ENCODE measurements around the gene MON1A.

DNA sequence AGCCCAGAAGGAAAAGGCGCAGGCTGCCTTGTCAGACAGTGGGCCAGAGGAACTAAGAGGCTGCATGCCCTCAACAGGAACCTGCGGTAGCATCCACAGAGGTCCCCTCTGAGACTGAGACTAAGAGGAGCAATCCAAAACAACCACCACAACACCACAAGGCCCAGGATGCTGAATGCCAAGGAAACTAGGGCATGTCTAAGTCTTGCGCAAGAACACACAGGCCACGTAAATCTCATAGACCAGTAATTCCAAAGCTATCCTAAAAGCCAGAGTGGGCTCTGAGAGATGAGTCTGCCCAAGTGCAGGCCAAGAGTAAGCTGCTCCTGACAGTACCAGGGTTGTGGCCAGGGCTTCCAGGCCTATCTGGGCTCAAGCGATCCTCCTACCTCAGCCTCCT, 12.9 kb downstream of the MON1A start:
- TF ChIP-seq ISL1 (CRISPR knock-in tag; IDR thresholded peaks at IDR 0.05) (no peak), ZFP30 (CRISPR knock-in tag; IDR thresholded peaks at IDR 0.05) (no peak), ZNF70 (CRISPR knock-in tag; IDR thresholded peaks at IDR 0.05) (no peak), OSR1 (CRISPR knock-in tag; IDR thresholded peaks at IDR 0.05) (no peak), ZFP3 (CRISPR knock-in tag; IDR thresholded peaks at IDR 0.05) (no peak), RARB (CRISPR knock-in tag; IDR thresholded peaks at IDR 0.05) (no peak), PPARA (CRISPR knock-in tag; IDR thresholded peaks at IDR 0.05; ENCODE audit: borderline replicate concordance) (no peak), BACH2 (CRISPR knock-in tag; IDR thresholded peaks at IDR 0.05; ENCODE audit: borderline replicate concordance) (no peak), ZC3H10 (CRISPR knock-in tag; IDR thresholded peaks at IDR 0.05) (no peak)
- TF ChIP-seq, protein P1, sequence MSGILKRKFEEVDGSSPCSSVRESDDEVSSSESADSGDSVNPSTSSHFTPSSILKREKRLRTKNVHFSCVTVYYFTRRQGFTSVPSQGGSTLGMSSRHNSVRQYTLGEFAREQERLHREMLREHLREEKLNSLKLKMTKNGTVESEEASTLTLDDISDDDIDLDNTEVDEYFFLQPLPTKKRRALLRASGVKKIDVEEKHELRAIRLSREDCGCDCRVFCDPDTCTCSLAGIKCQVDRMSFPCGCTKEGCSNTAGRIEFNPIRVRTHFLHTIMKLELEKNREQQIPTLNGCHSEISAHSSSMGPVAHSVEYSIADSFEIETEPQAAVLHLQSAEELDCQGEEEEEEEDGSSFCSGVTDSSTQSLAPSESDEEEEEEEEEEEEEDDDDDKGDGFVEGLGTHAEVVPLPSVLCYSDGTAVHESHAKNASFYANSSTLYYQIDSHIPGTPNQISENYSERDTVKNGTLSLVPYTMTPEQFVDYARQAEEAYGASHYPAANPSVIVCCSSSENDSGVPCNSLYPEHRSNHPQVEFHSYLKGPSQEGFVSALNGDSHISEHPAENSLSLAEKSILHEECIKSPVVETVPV (CRISPR knock-in tag; IDR thresholded peaks at IDR 0.05): no peak
- TF ChIP-seq, protein P2, sequence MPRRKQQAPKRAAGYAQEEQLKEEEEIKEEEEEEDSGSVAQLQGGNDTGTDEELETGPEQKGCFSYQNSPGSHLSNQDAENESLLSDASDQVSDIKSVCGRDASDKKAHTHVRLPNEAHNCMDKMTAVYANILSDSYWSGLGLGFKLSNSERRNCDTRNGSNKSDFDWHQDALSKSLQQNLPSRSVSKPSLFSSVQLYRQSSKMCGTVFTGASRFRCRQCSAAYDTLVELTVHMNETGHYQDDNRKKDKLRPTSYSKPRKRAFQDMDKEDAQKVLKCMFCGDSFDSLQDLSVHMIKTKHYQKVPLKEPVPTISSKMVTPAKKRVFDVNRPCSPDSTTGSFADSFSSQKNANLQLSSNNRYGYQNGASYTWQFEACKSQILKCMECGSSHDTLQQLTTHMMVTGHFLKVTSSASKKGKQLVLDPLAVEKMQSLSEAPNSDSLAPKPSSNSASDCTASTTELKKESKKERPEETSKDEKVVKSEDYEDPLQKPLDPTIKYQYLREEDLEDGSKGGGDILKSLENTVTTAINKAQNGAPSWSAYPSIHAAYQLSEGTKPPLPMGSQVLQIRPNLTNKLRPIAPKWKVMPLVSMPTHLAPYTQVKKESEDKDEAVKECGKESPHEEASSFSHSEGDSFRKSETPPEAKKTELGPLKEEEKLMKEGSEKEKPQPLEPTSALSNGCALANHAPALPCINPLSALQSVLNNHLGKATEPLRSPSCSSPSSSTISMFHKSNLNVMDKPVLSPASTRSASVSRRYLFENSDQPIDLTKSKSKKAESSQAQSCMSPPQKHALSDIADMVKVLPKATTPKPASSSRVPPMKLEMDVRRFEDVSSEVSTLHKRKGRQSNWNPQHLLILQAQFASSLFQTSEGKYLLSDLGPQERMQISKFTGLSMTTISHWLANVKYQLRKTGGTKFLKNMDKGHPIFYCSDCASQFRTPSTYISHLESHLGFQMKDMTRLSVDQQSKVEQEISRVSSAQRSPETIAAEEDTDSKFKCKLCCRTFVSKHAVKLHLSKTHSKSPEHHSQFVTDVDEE (CRISPR knock-in tag; IDR thresholded peaks at IDR 0.05): no peak
- TF ChIP-seq, protein P3, sequence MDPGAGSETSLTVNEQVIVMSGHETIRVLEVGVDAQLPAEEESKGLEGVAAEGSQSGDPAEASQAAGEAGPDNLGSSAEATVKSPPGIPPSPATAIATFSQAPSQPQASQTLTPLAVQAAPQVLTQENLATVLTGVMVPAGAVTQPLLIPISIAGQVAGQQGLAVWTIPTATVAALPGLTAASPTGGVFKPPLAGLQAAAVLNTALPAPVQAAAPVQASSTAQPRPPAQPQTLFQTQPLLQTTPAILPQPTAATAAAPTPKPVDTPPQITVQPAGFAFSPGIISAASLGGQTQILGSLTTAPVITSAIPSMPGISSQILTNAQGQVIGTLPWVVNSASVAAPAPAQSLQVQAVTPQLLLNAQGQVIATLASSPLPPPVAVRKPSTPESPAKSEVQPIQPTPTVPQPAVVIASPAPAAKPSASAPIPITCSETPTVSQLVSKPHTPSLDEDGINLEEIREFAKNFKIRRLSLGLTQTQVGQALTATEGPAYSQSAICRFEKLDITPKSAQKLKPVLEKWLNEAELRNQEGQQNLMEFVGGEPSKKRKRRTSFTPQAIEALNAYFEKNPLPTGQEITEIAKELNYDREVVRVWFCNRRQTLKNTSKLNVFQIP (CRISPR knock-in tag; IDR thresholded peaks at IDR 0.05; ENCODE audit: borderline replicate concordance, low read depth): no peak
- TF ChIP-seq, protein P4, sequence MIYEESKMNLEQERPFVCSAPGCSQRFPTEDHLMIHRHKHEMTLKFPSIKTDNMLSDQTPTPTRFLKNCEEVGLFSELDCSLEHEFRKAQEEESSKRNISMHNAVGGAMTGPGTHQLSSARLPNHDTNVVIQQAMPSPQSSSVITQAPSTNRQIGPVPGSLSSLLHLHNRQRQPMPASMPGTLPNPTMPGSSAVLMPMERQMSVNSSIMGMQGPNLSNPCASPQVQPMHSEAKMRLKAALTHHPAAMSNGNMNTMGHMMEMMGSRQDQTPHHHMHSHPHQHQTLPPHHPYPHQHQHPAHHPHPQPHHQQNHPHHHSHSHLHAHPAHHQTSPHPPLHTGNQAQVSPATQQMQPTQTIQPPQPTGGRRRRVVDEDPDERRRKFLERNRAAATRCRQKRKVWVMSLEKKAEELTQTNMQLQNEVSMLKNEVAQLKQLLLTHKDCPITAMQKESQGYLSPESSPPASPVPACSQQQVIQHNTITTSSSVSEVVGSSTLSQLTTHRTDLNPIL (CRISPR knock-in tag; IDR thresholded peaks at IDR 0.05; ENCODE audit: low read depth): no peak

Measured in SK-N-SH treated with all-trans-retinoic acid at 6 μM for 48 hours (cell line).